GM21619 (cell line): ENCODE measurements around the gene DNAJC25.
A peak's percentile ranks its signal among the peaks of the same experiment; 100 is the strongest.
"Not testable (repeated sequence)": the region's sequence is repeated elsewhere in the genome, so short reads cannot be mapped to it uniquely, and the experiment has no call there.

ENCODE experiments used
- ATAC-seq: cut with Tn5 transposase; IDR thresholded peaks from one replicate; pipeline ENCODE4 v1.9.1; 2021; ENCODE audit not compliant: unreplicated experiment

The DNAJC25 gene

DNA sequence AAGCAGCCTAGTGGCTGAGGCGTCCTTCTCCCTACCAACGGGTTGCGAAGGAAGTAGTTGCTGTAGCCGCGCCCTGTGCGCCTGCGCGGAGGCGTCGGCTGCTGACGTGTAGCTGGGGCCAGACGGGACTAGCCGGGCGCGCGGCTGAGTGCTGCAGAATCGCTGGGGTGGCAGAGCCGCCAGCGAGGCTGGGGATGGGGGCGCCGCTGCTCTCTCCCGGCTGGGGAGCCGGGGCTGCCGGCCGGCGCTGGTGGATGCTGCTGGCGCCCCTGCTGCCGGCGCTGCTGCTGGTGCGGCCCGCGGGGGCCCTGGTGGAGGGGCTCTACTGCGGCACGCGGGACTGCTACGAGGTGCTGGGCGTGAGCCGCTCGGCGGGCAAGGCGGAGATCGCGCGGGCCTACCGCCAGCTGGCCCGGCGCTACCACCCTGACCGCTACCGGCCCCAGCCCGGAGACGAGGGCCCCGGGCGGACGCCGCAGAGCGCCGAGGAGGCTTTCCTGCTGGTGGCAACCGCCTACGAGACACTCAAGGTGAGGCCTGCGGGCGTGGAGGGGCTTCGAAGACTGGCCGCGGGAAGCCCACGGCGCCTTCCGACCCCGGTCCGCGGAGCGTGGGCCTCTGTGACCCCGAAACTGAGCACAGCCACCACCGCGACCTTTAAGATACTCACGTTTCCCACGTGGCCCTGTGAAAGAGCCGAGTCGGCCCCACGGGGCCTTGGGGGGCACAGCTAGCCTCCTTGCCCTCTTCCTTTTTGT is at the start of gene DNAJC25:
DNAJC25 (plus strand) TSS at position 121 of the 758 bp plus-strand sequence; CDS start at position 195, 74 bp downstream.
- peak; percentile 98 for ATAC-seq

DNA sequence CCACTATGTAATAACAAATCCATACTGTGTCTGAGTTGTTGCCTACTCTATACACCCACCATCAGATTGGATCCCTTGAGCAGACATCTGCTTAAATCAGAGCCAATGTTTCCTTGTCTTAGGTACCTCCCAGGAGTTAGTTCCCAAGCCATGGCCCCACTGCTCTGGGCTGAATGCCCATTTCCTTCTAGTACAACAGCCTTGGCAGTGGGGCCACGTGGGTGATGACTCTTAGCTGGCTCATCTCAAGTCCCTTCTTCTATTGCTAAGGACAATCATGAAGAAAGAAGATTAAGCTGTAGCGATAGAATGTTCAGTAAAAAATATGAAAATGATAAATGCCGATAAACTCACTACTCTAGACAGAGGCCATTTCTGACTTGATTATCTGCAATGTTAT is 48.2 kb upstream of the DNAJC25 start:
- no peak for ATAC-seq

- ATAC-seq, result no peak
These were observed 44.8 kb upstream of the DNAJC25 start for GRCh38 chr9:111586378-111586777.

DNA sequence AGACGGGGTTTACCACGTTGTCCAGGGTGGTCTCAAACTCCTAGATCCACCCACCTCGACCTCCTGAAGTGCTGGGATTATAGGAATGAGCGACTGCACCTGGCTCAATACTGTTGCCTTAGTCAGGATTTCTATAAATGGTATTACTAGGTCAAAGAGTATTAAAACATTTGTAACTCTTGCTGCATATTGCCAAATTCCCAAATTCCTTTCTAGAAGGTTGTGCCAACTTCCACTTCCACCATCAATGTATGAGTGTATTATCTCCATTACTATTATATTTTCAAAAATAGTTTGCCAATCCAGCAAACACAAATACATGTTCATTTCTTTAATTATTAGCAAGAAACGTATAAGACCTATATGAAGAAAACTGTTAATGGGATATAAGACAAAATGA is 42.3 kb upstream of the DNAJC25 start:
- no peak for ATAC-seq

- ATAC-seq, result peak; percentile 51
These were observed 33.0 kb upstream of the DNAJC25 start for GRCh38 chr9:111597852-111598732.

- peak; percentile 5 for ATAC-seq
These were observed 32.4 kb upstream of the DNAJC25 start for GRCh38 chr9:111598733-111599091.

- ATAC-seq, result no peak
These were observed 31.8 kb upstream of the DNAJC25 start, which contains the start of gene PTGR1 for GRCh38 chr9:111599092-111599954. Gene PTGR1, minus strand, starts transcription at chr9:111599647. Its CDS starts 2,225 bp downstream, at chr9:111597422.

- ATAC-seq, result no peak
These were observed 31.2 kb upstream of the DNAJC25 start for GRCh38 chr9:111599955-111600343.

DNA sequence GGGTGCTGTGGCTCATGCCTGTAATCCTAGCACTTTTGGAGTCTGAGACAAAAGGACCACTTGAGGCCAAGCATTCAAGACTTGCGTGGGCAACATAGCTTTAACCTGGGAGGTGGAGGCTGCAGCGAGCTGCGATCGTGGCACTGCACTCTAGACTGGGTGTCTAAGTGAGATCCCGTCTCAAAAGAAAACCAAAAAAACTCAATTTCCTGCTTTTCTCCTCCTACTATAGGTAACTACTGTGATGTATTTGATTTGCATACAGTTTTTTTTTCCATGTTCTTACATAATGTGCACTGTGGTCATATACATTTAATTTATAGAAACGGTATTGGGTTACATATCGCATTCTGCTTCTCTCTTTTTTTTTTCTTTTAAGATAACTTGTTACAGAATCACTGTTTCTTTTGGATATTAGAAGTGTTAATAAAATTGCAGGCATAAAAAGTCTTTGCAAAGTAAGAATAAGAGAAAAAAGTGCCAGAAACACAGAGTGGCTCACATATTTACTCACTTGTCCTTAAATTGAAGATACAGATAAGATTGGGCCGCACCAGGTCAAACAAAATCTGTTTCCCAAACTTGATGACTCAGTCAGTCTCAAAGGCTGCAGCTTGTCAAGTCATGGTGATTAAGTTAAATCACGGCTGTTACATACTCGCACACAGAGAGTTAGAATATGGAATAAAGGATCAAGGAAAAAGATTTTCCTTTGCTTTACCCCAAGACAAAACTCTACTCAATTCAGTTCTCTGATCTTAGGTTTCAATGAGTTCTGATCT is 29.7 kb upstream of the DNAJC25 start:
- ATAC-seq, result no peak

DNA sequence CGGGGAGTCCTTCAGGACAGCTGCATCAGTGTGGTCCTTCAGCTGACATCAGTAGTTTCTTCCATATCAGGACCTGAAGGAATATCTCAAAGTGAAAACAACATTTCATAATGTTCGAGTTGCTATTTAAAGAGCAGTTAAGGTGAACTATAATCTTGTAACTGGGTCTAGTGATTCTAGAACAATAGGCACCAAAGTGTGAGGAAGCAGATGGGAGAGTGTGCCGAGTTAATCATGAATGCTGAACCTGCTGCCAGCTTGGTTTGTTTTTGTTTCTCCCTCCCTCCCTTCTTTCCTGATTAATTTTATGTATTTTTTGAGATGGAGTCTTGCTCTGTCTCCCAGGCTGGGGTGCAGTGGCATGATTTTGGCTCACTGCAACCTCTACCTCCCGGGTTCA is 28.1 kb upstream of the DNAJC25 start:
- ATAC-seq, result no peak

DNA sequence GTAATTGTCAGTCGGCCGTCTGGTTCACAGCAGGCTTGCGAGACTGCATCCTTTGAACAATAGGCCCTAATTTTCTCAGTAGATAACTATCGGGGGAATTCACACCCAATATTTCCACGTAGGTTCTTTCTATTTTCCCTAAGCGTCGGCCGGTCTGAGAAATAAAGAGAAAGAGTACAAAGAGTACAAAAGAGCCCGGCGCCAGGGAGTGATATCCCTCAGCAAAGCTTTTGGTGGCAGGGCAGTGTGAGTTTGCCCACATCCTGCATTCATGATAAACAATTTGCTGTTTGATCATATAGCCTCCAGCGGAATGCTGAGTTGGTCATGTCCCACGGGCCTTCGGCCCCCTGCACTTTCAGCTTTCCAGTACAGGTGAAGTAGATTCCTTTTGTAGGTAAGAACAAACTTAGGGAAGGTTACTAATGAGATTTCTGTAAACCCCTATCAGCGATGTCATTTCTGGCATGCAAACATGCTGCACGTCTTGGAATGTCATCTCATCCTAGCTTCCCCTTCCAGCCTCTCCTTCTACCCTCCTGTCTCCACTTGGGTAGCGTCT is 27.0 kb upstream of the DNAJC25 start:
- ATAC-seq, result no peak

DNA sequence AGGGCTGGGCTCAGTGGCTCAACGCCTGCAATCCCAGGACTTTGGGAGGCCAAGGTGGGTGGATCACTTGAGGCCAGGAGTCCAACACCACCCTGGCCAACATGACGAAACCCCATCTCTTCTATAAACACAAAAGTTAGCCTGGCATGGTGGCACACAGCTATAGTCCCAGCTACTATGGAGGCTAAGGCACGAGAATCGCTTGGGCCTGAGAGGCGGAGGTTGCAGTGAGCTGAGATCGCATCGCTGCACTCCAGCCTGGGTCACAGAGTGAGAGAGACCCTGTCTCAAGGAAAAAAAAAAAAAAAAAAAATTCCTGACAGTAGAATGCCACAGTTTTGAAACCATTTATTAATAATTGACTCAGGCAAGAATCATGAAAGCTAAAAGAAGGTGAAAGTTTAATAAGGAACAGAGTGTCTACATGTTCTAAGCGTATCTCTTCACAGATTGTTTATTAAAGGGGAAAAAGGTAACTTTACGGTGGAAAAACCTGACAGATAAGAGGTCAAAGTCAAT is 26.0 kb upstream of the DNAJC25 start:
- ATAC-seq, result no peak

GRCh38 chr9:111610149-111610548 is 21.0 kb upstream of the DNAJC25 start:
- no peak for ATAC-seq

GRCh38 chr9:111610845-111611244 is 20.3 kb upstream of the DNAJC25 start:
- ATAC-seq, result no peak

GRCh38 chr9:111613436-111614040 is 17.6 kb upstream of the DNAJC25 start:
- no peak for ATAC-seq

GRCh38 chr9:111615928-111616327 is 15.2 kb upstream of the DNAJC25 start:
- no peak for ATAC-seq

- ATAC-seq, result not testable (repeated sequence)
These were observed 13.8 kb upstream of the DNAJC25 start for GRCh38 chr9:111617349-111617748.

DNA sequence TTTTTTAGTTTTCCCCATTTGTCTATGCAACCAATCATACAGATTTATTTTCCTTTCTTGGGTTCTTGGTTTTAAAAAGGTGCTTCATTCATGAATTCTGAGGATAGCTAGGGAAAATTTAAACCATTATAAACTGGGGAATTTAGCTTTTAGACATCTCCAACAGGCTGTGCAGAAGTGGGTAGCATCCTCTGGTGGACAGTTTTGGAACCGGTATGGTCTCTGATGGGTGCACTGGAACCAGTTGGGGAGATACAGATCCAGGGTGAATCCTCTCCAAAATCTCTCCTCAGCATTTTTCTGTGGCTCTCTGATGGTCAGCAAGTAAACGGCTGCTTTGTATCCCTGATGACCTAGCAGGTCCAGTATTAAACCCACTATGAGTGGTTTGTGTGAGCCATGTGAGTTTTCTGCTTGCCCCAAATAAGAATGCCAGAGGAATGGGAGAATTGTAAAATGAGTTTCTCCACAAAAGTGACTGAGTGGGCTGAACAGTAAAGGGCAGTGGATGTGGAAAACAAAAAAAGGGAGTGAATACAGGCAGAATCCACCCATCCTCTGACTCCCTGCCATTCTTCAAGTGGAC is 9.1 kb upstream of the DNAJC25 start:
- ATAC-seq, result no peak

DNA sequence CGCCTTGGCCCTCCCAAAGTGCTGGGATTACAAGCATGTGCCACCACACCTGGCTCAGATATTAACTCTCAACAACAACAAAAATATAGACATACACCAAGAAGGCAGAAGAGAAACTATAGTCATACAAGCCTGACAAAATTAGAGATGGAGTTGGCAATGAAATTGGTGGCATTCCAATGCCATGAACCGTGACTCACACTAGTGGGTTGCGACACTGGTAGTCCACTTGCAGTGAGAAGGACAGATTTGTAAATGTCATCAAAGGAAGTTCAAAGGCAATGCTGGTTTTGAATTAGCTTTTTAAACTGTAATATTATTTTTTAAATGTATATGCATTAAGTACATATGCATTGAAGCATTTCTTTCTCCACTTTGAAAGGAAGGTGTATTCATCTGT is 8.5 kb upstream of the DNAJC25 start:
- no peak for ATAC-seq
